ENCODE data around the gene ACOX3.
A peak's percentile ranks its signal among the peaks of the same experiment; 100 is the strongest.

Gene ACOX3

DNA sequence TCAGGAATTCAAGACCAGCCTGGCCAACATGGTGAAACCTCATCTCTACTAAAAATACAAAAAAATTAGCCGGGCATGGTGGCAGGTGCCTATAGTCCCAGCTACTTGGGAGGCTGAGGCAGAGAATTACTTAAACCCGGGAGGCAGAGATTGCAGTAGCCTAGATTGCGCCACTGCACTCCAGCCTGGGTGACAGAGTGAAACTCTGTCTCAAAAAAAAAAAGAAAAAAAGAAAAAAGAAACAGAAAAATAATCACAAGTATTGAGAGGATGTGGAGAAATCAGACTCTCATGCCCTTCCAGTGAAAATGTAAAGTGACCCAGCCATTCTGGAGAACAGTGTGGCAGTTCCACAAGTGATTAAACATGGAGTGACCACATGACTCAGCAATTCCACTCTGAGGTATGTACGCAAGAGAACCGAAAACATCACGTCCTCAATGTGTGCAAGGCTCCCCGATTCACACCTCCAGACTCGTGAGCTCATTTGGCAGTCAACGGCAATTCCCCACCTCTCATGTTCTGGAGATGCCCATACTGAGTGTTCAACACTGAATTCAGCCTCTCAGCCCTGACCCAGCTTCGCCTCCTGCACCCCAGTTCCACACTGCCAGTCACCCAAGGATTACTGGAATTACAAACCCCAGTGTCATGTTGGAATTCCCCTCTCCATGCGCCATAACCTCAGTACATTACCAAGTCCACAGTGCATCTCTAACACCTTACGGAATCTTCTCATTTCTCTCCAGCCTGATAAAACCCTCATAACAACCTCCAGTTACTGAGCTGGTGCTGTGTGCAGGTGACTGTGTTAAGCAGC lies 21.1 kb downstream of the ACOX3 start:
- H3K27ac ChIP-seq = peak overlapping the region; percentile 99
- TF ChIP-seq ZFX (IDR thresholded peaks at IDR 0.05) = no peak
- TF ChIP-seq, protein P1, sequence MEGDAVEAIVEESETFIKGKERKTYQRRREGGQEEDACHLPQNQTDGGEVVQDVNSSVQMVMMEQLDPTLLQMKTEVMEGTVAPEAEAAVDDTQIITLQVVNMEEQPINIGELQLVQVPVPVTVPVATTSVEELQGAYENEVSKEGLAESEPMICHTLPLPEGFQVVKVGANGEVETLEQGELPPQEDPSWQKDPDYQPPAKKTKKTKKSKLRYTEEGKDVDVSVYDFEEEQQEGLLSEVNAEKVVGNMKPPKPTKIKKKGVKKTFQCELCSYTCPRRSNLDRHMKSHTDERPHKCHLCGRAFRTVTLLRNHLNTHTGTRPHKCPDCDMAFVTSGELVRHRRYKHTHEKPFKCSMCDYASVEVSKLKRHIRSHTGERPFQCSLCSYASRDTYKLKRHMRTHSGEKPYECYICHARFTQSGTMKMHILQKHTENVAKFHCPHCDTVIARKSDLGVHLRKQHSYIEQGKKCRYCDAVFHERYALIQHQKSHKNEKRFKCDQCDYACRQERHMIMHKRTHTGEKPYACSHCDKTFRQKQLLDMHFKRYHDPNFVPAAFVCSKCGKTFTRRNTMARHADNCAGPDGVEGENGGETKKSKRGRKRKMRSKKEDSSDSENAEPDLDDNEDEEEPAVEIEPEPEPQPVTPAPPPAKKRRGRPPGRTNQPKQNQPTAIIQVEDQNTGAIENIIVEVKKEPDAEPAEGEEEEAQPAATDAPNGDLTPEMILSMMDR (conservative IDR thresholded peaks at IDR 0.05) = no peak

DNA sequence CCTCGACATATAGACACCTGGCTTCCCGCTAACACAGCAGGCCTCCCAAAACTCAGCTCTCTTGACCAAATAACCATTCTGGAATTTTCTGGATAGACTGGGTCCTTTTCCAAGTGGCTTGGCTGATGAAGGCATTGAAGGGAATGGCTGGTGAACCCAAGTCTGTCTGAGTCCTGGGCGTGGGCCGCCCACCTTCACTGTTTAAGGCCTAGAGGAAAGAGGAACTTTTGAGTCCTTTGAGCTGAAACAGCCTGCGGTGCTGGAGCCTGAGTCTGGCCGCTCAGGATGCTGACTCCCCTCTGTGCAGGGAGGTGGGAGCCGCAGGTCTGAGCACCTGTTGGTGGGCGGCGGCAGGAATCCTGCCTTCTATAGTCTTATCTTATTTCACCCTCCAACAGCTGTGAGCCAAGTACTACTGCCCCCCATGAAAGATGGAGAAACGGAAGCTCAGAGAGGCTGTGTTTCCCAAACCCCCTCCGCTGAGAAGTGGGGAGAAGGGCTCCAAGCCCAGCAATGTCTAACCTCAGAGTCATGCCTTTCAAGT lies 23.4 kb downstream of the ACOX3 start:
- TF ChIP-seq, protein P1 (conservative IDR thresholded peaks at IDR 0.05) = no peak
- no peak for TF ChIP-seq ZFX (IDR thresholded peaks at IDR 0.05)
- H3K27ac ChIP-seq = no peak overlapping the region

DNA sequence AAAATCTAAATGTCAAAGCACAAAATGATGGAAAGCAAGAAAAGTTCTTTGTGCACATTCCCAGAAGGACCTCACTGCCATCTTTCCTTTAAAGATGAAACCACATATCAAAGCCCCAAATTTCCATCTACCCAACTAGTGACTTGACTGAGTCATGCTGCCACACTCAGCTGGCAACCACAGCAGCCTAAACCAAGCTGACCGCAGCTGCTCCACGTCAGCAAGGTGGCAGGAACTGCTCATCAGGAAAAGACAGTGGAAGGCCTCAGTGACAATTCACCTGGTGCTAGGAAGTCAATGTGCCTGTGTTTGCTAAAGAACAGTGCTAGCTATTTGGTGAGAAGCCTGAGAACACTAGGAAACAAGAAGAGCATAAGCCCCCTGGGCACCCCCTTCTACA lies 26.1 kb downstream of the ACOX3 start:
- TF ChIP-seq, protein P1 (conservative IDR thresholded peaks at IDR 0.05) = no peak
- no peak for TF ChIP-seq ZFX (IDR thresholded peaks at IDR 0.05)
- H3K27ac ChIP-seq = no peak overlapping the region

DNA sequence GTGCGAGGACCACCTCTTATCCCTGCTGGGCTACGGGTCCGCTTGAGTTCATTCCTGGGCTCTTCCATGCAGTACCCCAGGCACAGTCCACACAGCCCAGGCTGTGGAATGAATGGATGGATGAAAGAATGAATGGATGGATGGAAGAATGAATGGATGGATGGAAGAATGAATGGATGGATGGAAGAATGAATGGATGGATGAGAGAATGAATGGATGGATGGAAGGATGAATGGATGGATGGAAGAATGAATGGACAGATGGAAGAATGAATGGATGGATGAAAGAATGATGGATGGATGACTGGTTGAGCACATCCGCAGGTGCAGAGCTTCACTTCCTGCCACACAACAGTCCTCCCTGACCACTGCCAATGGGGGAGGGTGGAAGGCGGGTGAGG lies 28.2 kb downstream of the ACOX3 start:
- TF ChIP-seq, protein P1 (conservative IDR thresholded peaks at IDR 0.05) = no peak
- TF ChIP-seq ZFX (IDR thresholded peaks at IDR 0.05) = no peak

DNA sequence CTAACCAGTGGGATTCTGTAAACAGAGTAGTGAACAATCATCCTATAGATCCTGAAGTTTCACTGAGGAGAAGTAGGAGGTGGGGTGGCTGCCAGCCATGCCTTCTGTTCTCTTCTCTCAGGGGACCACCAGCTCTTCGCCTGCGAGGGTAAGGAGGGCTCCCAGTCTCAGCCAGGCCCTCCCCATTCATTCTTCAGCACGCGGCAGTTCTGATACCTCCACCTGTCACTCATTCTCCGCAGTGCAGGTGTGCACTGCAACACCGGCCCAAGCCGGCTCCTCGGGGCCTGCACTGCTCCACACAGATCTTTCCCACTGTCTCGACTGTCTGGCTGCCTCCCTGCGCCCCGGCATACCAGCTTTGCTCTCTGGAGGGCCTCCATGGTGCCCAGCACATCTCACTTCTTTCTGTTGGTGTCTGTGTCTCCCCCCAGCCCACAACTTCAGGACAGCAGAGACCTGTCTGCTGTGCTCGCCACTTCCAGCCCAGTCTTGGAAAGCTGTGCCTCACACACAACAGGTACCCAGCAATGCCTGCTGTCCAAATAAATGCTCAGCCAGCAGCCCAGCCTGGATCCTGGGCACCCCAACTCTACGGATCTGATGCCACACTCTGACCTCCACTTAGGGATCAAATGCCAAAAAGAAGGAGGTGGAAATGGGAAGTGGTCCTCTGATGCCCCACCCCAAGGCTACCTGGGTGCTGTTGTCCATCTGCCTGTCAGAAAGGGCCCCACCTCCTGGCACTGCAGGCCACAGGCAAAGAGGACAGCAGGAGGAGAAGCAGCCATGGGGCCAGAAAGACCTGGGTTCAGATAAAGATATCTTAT lies 29.0 kb downstream of the ACOX3 start:
- H3K27ac ChIP-seq = no peak overlapping the region
- TF ChIP-seq, protein P1 (conservative IDR thresholded peaks at IDR 0.05) = no peak
- TF ChIP-seq ZFX (IDR thresholded peaks at IDR 0.05) = no peak

More for the DNA sequence above, 28.2 kb downstream of the ACOX3 start:
- no peak overlapping the region for H3K27ac ChIP-seq

DNA sequence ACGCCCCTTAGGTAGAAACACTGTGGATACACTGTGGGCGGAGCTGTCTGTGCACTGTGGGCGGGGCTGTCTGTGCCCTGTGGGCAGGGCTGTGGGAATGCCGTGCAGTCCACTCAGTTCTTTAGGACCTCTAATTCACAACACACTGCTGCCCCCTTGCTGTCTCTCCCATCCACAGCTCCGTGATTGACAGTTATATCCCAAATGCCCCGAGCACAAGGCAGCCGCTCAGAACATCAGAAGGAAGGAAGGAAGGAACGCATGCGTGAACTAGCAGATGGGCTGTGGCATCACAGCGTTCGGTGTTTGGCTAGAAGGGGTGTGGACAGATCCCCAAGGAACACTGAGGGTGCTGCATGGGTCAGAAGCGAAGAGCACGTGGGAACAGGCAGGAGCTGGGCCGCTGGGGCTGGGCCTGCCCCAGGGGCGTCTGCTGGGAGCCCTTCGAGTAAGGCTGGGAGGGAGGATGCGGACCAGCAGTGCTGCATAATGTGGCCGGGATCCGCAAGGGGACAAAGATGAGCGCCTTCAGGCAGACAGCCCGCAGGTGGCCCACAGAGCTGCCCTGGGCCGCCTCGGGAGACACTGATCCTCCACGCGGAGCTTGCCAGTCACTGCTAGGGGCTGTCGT lies 29.8 kb downstream of the ACOX3 start:
- no peak for TF ChIP-seq ZFX (IDR thresholded peaks at IDR 0.05)
- TF ChIP-seq, protein P1 (conservative IDR thresholded peaks at IDR 0.05) = peak; percentile 65

More for the DNA sequence above, 29.8 kb downstream of the ACOX3 start:
- no peak overlapping the region for H3K27ac ChIP-seq
